ENCODE data around the gene VDR.

VDR gene

DNA sequence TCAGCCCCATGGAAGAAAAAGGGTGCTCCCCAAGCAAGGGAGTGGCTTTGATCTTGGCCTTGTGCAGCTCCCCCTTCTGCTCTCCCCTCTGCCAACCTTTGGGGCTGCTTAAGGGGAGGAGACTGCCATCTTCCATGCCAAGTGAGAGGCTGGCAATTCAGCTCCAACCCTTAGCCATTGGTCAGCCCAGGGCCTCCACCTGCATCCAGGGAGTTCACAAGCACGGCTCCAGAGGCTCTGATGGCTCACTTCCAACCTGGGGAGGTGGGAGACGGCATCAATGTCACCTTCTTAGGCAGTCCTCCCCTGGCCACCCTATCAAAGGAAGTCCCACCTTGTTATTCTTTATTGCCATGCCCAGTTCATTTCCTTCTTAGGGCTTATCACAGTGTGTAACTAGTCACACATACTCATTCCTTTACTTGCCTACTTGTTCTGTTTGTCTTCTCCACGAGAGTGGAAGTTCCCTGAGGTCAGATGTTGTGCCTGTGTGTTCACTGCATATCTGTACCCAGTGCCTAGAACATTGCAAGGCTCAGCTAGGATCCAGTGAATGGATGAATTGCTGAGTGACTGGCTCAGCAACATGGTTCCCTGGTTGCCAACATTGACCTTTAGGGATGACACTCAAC lies 90.1 kb downstream of the VDR start:
- Histone ChIP-seq H3K4me1 (ENCODE audit: low read length) (peaks cover 73% of the 10 kb centered on the region), H3K4me3 (ENCODE audit: low read length) (peak overlapping the region; percentile 62), H3K4me2 (ENCODE audit: low read depth, low read length) (peak overlapping the region; percentile 97), H3K27me3 (replicated peaks; ENCODE audit: insufficient read depth, low read length) (no peaks in the 10 kb centered on the region), H3K9me2 (replicated peaks; ENCODE audit: insufficient read depth, low read length) (no peaks in the 10 kb centered on the region), H3K79me2 (ENCODE audit: low read length) (peaks cover 90% of the 10 kb centered on the region), H3K9me3 (replicated peaks; ENCODE audit: insufficient read depth, low read length) (no peaks in the 10 kb centered on the region), H4K20me1 (ENCODE audit: insufficient read depth, low read length) (no peaks in the 10 kb centered on the region), H2AFZ (ENCODE audit: low read length) (no peak overlapping the region), H3K36me3 (replicated peaks; ENCODE audit: insufficient read depth, low read length) (no peaks in the 10 kb centered on the region), H3K9ac (ENCODE audit: low read length) (peak overlapping the region; percentile 83; the same call in 1 of the 2 replicates), H3K27ac (ENCODE audit: low read length) (peak overlapping the region; percentile 96), H3F3A (ENCODE audit: insufficient read depth, low read length) (peaks cover 61% of the 10 kb centered on the region)
- TF ChIP-seq EZH2phosphoT487 (IDR thresholded peaks at IDR 0.05; ENCODE audit: low read length) (no peak), EZH2 (optimal IDR thresholded peaks at IDR 0.05; ENCODE audit: low read depth, low read length) (no peak)
- TF ChIP-seq, protein P1, sequence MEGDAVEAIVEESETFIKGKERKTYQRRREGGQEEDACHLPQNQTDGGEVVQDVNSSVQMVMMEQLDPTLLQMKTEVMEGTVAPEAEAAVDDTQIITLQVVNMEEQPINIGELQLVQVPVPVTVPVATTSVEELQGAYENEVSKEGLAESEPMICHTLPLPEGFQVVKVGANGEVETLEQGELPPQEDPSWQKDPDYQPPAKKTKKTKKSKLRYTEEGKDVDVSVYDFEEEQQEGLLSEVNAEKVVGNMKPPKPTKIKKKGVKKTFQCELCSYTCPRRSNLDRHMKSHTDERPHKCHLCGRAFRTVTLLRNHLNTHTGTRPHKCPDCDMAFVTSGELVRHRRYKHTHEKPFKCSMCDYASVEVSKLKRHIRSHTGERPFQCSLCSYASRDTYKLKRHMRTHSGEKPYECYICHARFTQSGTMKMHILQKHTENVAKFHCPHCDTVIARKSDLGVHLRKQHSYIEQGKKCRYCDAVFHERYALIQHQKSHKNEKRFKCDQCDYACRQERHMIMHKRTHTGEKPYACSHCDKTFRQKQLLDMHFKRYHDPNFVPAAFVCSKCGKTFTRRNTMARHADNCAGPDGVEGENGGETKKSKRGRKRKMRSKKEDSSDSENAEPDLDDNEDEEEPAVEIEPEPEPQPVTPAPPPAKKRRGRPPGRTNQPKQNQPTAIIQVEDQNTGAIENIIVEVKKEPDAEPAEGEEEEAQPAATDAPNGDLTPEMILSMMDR (IDR thresholded peaks at IDR 0.05; ENCODE audit: low read length) = no peak
- no peak for DNase-seq

DNA sequence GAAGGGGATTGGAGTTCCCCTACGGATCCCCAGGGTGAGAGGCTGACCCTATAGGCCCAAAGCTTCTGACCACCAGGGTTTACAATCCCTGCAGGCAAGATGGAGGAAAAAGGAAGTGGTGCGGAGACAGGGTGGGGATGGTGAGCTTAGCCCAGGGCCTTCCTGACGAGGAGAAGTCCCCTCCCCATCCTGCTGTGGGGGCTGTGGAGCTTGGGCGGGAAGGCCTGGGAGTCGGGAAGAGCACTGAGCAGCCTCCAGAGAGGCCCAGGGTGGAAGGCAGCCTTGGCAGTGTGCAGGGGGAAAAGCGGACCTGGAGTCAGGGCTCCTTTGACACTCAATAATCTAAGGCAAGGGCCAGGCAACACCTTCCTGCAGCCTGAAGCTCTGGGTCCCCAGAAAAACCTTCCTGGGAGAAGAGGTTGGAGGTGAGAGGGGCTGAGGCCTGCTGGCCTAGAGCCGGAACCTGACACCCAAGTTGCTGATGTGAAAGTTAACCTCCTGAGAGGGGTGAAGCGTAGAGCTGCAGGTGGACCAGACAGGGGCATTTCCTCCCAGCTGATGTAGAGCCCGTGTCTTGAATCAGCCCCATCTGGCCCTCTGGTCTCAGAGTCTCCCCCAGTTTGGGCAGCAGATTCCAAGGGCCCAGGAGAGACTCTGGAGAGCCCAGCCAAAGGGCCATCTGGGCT lies 91.1 kb downstream of the VDR start:
- Histone ChIP-seq H3K9ac (ENCODE audit: low read length) (peak overlapping the region; percentile 83), H3K4me3 (ENCODE audit: low read length) (peak overlapping the region; percentile 62), H3K27me3 (replicated peaks; ENCODE audit: insufficient read depth, low read length) (no peaks in the 10 kb centered on the region), H3K79me2 (ENCODE audit: low read length) (peaks cover 93% of the 10 kb centered on the region), H3K4me2 (ENCODE audit: low read depth, low read length) (peak overlapping the region; percentile 97), H3F3A (ENCODE audit: insufficient read depth, low read length) (peaks cover 71% of the 10 kb centered on the region), H3K4me1 (ENCODE audit: low read length) (peaks cover 82% of the 10 kb centered on the region), H3K36me3 (replicated peaks; ENCODE audit: insufficient read depth, low read length) (no peaks in the 10 kb centered on the region), H3K27ac (ENCODE audit: low read length) (peak overlapping the region; percentile 96), H3K9me2 (replicated peaks; ENCODE audit: insufficient read depth, low read length) (no peaks in the 10 kb centered on the region), H3K9me3 (replicated peaks; ENCODE audit: insufficient read depth, low read length) (no peaks in the 10 kb centered on the region), H2AFZ (ENCODE audit: low read length) (no peak overlapping the region), H4K20me1 (ENCODE audit: insufficient read depth, low read length) (no peaks in the 10 kb centered on the region)
- TF ChIP-seq, protein P1 (IDR thresholded peaks at IDR 0.05; ENCODE audit: low read length) = no peak
- TF ChIP-seq EZH2 (optimal IDR thresholded peaks at IDR 0.05; ENCODE audit: low read depth, low read length) (no peak), EZH2phosphoT487 (IDR thresholded peaks at IDR 0.05; ENCODE audit: low read length) (no peak)
- peak; percentile 88 for DNase-seq

DNA sequence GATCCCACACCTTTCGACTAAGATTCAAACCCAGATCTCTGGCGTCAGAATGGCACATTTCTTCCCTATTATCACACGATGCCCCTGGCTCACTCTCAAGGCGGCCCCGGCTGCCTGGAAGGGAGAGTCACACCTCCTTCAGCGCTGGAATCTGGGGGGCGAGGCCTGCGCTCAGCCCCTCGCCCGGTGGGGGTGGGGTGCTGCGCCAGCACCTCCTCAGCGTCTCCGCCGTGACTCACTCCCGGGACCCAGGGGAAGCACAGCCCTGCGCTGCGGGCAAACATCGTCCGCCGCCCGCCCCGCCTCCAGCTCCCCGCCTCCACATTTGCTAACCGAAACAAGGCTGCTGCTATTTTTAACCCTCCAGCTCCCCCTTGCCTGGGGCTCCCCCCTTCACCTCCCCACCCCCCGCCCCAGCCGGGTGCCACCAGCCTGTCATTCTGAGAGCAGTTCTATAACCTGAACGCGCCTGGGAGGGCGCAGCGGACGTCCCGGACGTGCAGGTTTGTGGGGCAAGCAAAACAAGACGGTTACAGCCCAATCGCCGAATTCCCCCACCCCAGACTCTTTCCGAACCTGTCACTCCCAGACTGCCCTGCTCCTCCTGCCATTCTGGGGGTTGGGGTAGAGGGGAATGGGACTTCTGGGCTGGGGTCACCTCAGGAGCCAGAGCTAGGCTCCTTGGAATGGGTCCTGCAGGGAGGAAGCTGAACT lies 91.8 kb downstream of the VDR start:
- Histone ChIP-seq H3K9me2 (replicated peaks; ENCODE audit: insufficient read depth, low read length) (no peaks in the 10 kb centered on the region), H3K36me3 (replicated peaks; ENCODE audit: insufficient read depth, low read length) (no peaks in the 10 kb centered on the region), H3K4me3 (ENCODE audit: low read length) (peak overlapping the region; percentile 73), H3F3A (ENCODE audit: insufficient read depth, low read length) (peaks cover 78% of the 10 kb centered on the region), H3K27me3 (replicated peaks; ENCODE audit: insufficient read depth, low read length) (no peaks in the 10 kb centered on the region), H4K20me1 (ENCODE audit: insufficient read depth, low read length) (no peaks in the 10 kb centered on the region), H2AFZ (ENCODE audit: low read length) (no peak overlapping the region), H3K4me1 (ENCODE audit: low read length) (peaks cover 87% of the 10 kb centered on the region), H3K79me2 (ENCODE audit: low read length) (peaks cover 93% of the 10 kb centered on the region), H3K9ac (ENCODE audit: low read length) (peak overlapping the region; percentile 83), H3K9me3 (replicated peaks; ENCODE audit: insufficient read depth, low read length) (no peaks in the 10 kb centered on the region), H3K4me2 (ENCODE audit: low read depth, low read length) (peak overlapping the region; percentile 97), H3K27ac (ENCODE audit: low read length) (peak overlapping the region; percentile 96)
- TF ChIP-seq EZH2phosphoT487 (IDR thresholded peaks at IDR 0.05; ENCODE audit: low read length) = no peak
- TF ChIP-seq, protein P1 (IDR thresholded peaks at IDR 0.05; ENCODE audit: low read length) = peak; percentile 27; the same call in 1 of the 2 replicates
- peak; percentile 98 for DNase-seq
